ENCODE measurements around the gene SEMA5B.

SEMA5B gene

DNA sequence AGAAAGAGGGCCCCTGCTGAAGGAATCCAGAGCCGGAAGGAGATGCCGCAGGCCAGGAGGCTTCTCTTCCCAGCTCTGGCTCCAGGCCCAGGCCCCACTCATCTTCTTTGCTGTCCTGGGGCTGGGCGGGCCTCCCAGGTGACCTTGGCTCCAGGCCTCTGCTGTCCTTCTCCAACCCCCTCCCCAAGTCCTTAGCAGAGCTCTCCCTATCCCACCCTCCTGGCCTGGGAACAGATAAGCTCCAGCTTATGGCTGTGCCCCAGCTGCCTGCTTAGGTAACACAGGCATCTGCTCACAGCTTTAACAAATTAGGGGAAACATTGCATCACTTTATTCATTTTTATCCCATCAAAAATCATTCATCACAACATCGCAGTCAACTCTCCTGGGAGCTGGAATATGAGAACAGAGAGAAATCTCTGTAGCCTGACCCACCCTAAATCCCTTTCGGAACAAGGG is 86.9 kb downstream of the SEMA5B start:
- H3K4me1 ChIP-seq (ENCODE audit: control insufficient read depth, insufficient read depth, low read length), result peaks cover 22% of the 10 kb centered on the region
- H3K4me3 ChIP-seq (ENCODE audit: low read length), result no peak overlapping the region
- DNase-seq (ENCODE audit: low read depth), result peak; percentile 87
- H3K9me3 ChIP-seq (ENCODE audit: control insufficient read depth, low read length), result no peaks in the 10 kb centered on the region
- no peaks in the 10 kb centered on the region for H3K36me3 ChIP-seq (ENCODE audit: control insufficient read depth, insufficient read depth, low read length, severe bottlenecking)
- no peak overlapping the region for H3K9ac ChIP-seq (ENCODE audit: low read length)
- peaks cover 25% of the 10 kb centered on the region for H3K27me3 ChIP-seq (replicated peaks; ENCODE audit: control insufficient read depth, insufficient read depth, low read length)

DNA sequence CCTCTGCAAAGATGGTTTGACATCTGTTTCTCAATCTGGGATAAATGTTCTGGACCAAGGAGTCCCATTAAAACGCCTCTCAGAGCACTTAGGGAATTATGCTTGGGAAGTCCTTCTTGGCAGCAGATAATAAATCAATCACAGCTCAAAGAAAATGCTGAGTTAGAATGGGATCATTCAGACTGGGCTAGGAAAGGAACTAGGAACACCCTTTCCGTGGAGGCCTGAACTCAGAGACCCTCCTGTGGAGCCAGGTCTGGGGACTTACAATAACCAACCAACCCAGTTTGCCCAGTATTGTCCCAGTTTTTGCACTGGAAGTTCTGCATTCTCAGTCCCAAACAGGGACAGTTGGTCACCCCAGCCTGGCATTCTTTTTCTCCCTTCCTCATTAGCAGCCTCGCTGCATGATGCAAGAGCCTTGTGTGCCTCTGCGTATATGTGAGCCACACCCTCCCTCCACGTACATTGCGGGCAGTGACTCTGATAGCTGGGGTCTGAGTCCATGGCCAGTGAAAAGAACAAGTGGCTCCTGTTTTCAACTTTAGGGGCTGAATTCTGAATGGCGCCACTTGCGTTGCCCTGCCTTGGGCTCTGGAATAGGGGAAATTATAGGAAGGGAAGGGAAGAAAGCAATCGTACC is 88.7 kb downstream of the SEMA5B start:
- Histone ChIP-seq H3K27me3 (replicated peaks; ENCODE audit: control insufficient read depth, insufficient read depth, low read length) (peaks cover 30% of the 10 kb centered on the region), H3K36me3 (ENCODE audit: control insufficient read depth, insufficient read depth, low read length, severe bottlenecking) (no peaks in the 10 kb centered on the region), H3K4me1 (ENCODE audit: control insufficient read depth, insufficient read depth, low read length) (peaks cover 11% of the 10 kb centered on the region), H3K9me3 (ENCODE audit: control insufficient read depth, low read length) (no peaks in the 10 kb centered on the region), H3K9ac (ENCODE audit: low read length) (no peak overlapping the region), H3K4me3 (ENCODE audit: low read length) (no peak overlapping the region)
- DNase-seq (ENCODE audit: low read depth), result no peak

DNA sequence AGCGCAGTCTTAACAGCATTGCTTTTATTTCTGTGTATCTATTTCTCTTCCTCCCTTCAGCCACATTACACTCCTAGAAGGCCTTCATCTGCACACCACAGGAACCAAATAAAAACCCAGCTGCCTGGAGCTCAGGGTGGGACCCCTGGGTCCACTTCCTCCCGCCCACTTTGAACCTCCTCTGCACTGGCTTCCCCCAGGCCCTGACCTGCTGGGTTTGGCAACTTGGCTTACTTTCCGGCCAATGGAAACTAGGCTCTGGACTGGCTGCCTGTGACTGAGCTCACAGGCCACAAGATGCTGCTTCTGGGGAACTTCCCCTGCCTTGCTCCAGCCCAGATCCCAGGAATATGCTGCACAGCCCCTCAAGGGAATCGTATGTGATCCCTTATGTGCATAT is 89.8 kb downstream of the SEMA5B start:
- Histone ChIP-seq H3K9ac (ENCODE audit: low read length) (no peak overlapping the region), H3K4me1 (ENCODE audit: control insufficient read depth, insufficient read depth, low read length) (peaks cover 11% of the 10 kb centered on the region), H3K9me3 (ENCODE audit: control insufficient read depth, low read length) (no peaks in the 10 kb centered on the region), H3K36me3 (ENCODE audit: control insufficient read depth, insufficient read depth, low read length, severe bottlenecking) (no peaks in the 10 kb centered on the region), H3K27me3 (replicated peaks; ENCODE audit: control insufficient read depth, insufficient read depth, low read length) (peaks cover 34% of the 10 kb centered on the region), H3K4me3 (ENCODE audit: low read length) (no peak overlapping the region)
- no peak for DNase-seq (ENCODE audit: low read depth)

DNA sequence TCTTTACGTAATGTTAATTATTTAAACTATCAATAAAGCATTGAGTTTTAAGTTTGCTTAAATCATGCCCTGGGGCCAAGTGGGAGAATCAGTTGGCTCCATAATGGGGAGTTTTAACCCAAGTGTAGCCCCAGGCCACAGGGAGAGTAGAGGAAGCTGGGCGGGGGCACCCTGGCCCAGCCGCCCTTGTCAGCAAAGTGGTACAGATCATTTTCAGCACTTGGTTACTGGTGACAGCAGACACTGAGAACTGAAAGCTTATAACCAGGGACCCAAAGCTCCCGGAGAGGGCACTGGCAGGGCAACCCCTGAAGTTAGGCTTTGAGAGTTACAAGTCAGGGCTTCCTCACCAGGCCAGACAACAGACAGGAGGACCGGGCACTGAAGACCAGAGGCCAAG is 90.6 kb downstream of the SEMA5B start:
- no peak overlapping the region for H3K9ac ChIP-seq (ENCODE audit: low read length)
- H3K36me3 ChIP-seq (ENCODE audit: control insufficient read depth, insufficient read depth, low read length, severe bottlenecking), result no peaks in the 10 kb centered on the region
- H3K9me3 ChIP-seq (ENCODE audit: control insufficient read depth, low read length), result no peaks in the 10 kb centered on the region
- H3K4me3 ChIP-seq (ENCODE audit: low read length), result no peak overlapping the region
- no peak for DNase-seq (ENCODE audit: low read depth)
- peaks cover 38% of the 10 kb centered on the region for H3K27me3 ChIP-seq (replicated peaks; ENCODE audit: control insufficient read depth, insufficient read depth, low read length)
- peaks cover 11% of the 10 kb centered on the region for H3K4me1 ChIP-seq (ENCODE audit: control insufficient read depth, insufficient read depth, low read length)

DNA sequence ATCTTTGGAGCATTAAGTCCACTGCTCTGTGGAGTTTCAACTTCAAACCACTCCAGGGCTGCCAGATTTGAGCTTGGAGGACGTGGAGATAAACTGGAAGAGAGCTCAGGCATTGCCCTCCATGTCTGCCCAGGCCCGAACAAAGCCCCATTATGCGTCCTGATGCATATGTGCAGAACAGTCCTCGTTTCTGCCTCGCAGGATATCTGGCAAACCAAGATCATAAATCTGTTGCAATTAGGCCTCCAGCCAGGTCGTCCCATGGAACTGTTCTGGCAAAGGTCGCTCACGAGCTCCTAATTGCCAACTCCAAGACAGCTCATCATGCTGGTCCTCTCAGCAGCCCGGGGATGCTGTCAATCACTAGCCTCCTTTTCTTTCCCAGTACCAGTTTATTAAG is 91.2 kb downstream of the SEMA5B start:
- Histone ChIP-seq H3K9me3 (ENCODE audit: control insufficient read depth, low read length) (no peaks in the 10 kb centered on the region), H3K36me3 (ENCODE audit: control insufficient read depth, insufficient read depth, low read length, severe bottlenecking) (no peaks in the 10 kb centered on the region), H3K9ac (ENCODE audit: low read length) (no peak overlapping the region), H3K4me1 (ENCODE audit: control insufficient read depth, insufficient read depth, low read length) (peaks cover 10% of the 10 kb centered on the region), H3K4me3 (ENCODE audit: low read length) (no peak overlapping the region), H3K27me3 (replicated peaks; ENCODE audit: control insufficient read depth, insufficient read depth, low read length) (peaks cover 38% of the 10 kb centered on the region)
- no peak for DNase-seq (ENCODE audit: low read depth)

DNA sequence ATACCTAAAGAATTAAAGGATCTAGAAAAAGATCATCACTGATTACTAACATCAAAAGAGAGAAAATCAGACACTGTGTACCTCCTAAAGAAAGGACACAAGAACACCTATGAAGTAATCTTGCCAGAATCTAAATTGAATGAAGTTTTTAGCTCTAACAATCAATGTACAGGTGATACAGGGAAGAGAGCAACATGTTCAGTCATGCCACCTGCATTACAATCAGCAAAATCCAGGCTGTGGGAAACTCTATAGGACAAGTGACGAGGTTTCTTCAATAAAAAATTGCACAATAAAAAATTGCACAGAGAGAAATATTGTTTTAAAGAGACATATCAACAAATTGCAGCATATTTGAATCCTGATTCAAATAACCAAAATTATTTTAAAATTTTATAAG is 93.3 kb downstream of the SEMA5B start:
- no peak overlapping the region for H3K4me3 ChIP-seq (ENCODE audit: low read length)
- H3K4me1 ChIP-seq (ENCODE audit: control insufficient read depth, insufficient read depth, low read length), result no peaks in the 10 kb centered on the region
- H3K9ac ChIP-seq (ENCODE audit: low read length), result no peak overlapping the region
- H3K27me3 ChIP-seq (replicated peaks; ENCODE audit: control insufficient read depth, insufficient read depth, low read length), result peaks cover 49% of the 10 kb centered on the region
- no peak for DNase-seq (ENCODE audit: low read depth)
- H3K9me3 ChIP-seq (ENCODE audit: control insufficient read depth, low read length), result no peaks in the 10 kb centered on the region
- no peaks in the 10 kb centered on the region for H3K36me3 ChIP-seq (ENCODE audit: control insufficient read depth, insufficient read depth, low read length, severe bottlenecking)

DNA sequence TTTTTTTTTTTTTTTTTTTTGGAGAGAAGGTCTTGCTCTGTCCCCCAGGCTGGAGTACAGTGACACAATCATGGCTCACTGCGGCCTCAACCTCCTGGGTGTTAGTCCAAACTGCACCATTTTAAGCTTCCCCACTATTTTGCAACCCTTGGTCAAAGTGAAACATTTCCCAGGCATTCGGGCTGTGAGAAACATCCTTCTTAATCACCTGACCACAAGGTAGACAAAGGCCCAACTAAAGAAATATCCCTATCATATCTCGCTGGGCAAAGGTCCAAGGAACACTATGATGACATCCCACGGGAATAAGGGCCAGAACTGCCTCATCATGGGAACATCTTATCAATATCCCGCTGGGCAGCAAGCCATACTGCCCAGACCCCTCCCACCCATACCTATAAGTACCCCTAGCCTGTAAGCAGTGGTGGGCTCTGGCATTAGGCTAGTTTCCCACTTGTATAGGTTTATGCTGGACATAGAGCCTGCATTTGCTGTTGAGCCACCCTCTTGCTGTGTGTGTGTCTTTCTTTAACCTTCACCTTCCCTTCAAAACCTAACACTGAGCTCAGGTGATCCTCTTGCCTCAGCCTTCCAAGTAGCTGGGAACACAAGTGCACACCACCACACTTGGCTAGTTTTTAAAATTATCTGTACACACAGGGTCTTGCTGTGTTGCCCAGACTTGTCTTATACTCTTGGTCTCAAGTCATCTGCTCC is 95.2 kb downstream of the SEMA5B start:
- H3K27me3 ChIP-seq (replicated peaks; ENCODE audit: control insufficient read depth, insufficient read depth, low read length), result peaks cover 59% of the 10 kb centered on the region
- no peaks in the 10 kb centered on the region for H3K4me1 ChIP-seq (ENCODE audit: control insufficient read depth, insufficient read depth, low read length)

DNA sequence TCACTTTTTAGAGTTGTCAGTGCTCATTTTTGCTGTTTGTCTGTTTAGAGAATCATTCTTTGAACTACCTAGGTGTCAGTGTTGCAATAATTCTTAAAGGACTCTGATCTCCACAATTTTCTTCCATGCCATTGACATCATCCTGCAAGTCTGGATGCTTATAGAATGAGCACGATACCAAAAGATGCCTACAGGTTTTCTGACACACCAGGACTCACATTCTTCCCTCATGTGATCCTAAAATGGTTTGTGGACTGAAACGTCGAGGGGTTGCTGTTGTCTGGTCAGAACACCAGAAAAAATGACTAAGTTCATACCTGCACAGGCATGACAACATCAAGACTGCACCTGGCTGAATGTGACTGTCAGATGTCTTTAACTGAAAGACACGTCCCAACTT is 95.9 kb downstream of the SEMA5B start:
- H3K36me3 ChIP-seq (ENCODE audit: control insufficient read depth, insufficient read depth, low read length, severe bottlenecking), result no peaks in the 10 kb centered on the region
- no peaks in the 10 kb centered on the region for H3K4me1 ChIP-seq (ENCODE audit: control insufficient read depth, insufficient read depth, low read length)
- DNase-seq (ENCODE audit: low read depth), result no peak
- no peaks in the 10 kb centered on the region for H3K9me3 ChIP-seq (ENCODE audit: control insufficient read depth, low read length)
- no peak overlapping the region for H3K9ac ChIP-seq (ENCODE audit: low read length)
- no peak overlapping the region for H3K4me3 ChIP-seq (ENCODE audit: low read length)
- H3K27me3 ChIP-seq (replicated peaks; ENCODE audit: control insufficient read depth, insufficient read depth, low read length), result peaks cover 59% of the 10 kb centered on the region

More for the DNA sequence above, 95.2 kb downstream of the SEMA5B start:
- H3K4me3 ChIP-seq (ENCODE audit: low read length), result no peak overlapping the region
- DNase-seq (ENCODE audit: low read depth), result no peak
- no peak overlapping the region for H3K9ac ChIP-seq (ENCODE audit: low read length)
- no peaks in the 10 kb centered on the region for H3K36me3 ChIP-seq (ENCODE audit: control insufficient read depth, insufficient read depth, low read length, severe bottlenecking)
- no peaks in the 10 kb centered on the region for H3K9me3 ChIP-seq (ENCODE audit: control insufficient read depth, low read length)

DNA sequence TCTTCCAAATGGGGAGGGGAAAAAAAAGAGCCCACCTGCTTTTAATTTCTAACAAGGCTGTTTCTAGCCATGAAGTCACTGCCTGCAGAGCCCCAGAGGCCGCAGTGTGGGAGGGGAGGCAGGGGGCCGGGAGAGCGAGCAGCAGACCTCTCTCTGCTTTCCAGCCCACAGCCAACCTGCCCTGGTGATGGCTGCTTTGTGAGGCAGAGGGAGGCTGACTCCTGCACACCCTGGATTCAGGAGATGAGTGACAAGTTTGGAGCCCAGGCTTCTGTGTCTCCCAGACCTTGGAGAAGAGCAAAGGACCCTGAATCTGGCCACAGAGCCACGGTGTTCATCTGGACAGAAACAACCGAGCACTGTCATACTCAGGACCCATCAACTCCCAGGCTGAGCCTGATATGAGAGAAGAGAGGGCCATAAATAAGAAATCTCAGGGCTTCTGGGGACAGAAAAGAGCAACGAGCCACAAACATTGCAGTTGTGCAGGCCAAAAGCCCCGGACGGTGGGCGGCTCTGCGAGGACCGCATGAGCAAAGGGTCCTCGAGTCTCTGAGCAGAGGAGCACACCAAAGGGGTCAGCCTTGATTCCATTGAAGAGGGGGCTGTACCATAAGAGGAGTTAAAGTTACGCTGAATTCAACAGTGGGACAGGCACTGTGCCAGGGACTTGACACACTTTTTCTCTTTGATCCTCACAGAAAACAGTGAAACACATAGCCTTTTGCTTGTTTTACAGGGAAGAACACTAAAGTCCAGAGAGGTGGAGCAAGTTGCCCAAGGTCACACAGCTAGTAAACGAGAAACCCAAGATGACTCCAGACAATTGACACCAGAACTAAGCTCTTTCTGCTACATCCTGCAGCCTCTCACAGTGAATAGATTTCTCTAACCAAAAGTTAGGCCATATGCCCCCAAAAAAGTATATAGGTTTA is 97.2 kb downstream of the SEMA5B start:
- no peaks in the 10 kb centered on the region for H3K36me3 ChIP-seq (ENCODE audit: control insufficient read depth, insufficient read depth, low read length, severe bottlenecking)
- H3K27me3 ChIP-seq (replicated peaks; ENCODE audit: control insufficient read depth, insufficient read depth, low read length), result peaks cover 60% of the 10 kb centered on the region

DNA sequence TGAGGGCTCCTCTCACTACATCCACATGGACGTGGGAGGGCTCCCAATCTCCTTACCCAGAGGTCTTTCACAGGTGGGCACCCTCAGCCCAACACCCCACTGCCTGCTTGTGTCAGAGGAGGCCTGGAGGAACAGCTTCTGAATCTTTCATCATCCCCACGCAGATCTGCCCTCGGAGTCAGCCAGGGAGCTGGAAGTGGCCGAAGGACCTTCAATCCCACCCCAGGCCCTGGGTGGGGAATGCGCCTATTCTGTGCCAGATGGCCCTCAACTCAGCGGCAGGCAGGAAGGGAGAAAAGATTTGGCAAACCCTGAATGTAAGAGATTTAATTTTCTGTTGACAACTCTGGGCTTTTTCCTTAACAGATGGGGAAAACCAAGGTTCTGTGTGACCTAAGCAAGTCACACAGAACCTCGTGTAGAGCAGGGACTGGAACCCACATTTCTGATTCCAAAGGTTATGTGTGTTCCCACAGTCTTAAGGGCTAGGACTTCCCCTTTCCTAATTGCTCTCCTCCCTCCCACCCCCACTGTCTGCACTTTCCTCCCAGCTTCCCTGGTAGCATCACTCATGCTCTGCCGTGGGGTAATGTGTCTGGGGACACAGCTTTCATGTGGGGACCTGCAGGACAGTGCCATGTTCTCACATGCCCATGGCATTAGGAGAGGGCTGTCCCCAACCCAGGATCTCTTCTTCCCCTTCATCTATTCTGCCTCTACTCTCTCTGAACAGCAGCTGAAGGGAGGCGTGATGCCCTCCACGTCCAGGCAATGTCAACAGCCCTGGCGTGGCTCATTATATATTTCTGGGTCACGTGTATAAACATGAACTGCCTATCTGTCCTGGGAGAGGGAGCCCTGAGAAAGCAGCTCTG is 98.1 kb downstream of the SEMA5B start:
- Histone ChIP-seq H3K4me1 (ENCODE audit: control insufficient read depth, insufficient read depth, low read length) (no peaks in the 10 kb centered on the region), H3K27me3 (replicated peaks; ENCODE audit: control insufficient read depth, insufficient read depth, low read length) (peaks cover 63% of the 10 kb centered on the region), H3K36me3 (ENCODE audit: control insufficient read depth, insufficient read depth, low read length, severe bottlenecking) (no peaks in the 10 kb centered on the region)

More for the DNA sequence above, 97.2 kb downstream of the SEMA5B start:
- H3K4me1 ChIP-seq (ENCODE audit: control insufficient read depth, insufficient read depth, low read length), result no peaks in the 10 kb centered on the region
- H3K9me3 ChIP-seq (ENCODE audit: control insufficient read depth, low read length), result no peaks in the 10 kb centered on the region
- no peak overlapping the region for H3K4me3 ChIP-seq (ENCODE audit: low read length)
- no peak overlapping the region for H3K9ac ChIP-seq (ENCODE audit: low read length)
- no peak for DNase-seq (ENCODE audit: low read depth)

More for the DNA sequence above, 98.1 kb downstream of the SEMA5B start:
- H3K4me3 ChIP-seq (ENCODE audit: low read length), result no peak overlapping the region
- H3K9me3 ChIP-seq (ENCODE audit: control insufficient read depth, low read length), result no peaks in the 10 kb centered on the region
- no peak overlapping the region for H3K9ac ChIP-seq (ENCODE audit: low read length)
- DNase-seq (ENCODE audit: low read depth), result no peak

Measured in adipocyte (in vitro differentiated cells).